AG08396 (cell line): ENCODE results near the gene HOXD1.

Source experiments
- DNase-seq: peaks from one replicate; pipeline ENCODE4 v3.0.0; 2012; ENCODE audit warnings: low spot score, mixed read lengths

The HOXD1 gene

DNA sequence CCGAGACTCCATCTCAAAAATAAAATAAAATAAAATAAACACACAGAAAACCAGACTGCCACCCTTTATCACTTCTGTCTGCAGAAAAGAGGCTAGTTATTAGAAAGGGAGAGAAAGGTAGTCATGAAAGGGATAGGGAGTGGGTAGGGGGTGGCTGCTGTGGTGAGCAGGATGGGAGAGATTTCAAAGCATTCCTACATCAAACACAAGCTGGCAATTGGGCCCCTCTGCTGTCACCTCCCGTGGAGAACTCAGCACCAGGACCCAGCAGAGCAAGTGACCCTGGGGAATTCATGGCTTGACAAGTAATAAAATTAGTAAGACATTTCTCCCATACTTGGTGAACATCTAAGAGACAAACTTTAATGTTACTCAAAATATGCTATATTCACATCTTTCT lies 3.7 kb upstream of the HOXD1 start:
- no peak for DNase-seq

DNA sequence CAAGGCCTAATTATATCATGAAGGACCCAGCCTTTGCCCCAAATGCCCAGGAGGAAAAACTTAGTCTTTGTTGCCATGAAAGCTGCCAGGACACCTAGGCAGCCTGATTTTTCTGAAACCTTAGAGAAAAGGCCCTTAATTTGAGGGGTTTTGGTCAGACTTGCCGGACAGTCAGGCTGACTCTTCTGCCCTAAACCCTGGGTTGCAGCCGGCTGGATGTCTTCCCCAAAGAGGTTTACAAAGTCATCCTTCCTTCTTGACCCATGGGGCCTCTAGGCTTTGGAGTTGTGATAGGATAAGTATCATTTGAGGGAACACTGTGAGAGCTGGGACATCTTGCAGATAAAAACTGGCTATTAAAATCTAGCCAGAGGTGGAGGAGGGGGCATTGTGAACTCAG lies 2.4 kb upstream of the HOXD1 start:
- no peak for DNase-seq

DNA sequence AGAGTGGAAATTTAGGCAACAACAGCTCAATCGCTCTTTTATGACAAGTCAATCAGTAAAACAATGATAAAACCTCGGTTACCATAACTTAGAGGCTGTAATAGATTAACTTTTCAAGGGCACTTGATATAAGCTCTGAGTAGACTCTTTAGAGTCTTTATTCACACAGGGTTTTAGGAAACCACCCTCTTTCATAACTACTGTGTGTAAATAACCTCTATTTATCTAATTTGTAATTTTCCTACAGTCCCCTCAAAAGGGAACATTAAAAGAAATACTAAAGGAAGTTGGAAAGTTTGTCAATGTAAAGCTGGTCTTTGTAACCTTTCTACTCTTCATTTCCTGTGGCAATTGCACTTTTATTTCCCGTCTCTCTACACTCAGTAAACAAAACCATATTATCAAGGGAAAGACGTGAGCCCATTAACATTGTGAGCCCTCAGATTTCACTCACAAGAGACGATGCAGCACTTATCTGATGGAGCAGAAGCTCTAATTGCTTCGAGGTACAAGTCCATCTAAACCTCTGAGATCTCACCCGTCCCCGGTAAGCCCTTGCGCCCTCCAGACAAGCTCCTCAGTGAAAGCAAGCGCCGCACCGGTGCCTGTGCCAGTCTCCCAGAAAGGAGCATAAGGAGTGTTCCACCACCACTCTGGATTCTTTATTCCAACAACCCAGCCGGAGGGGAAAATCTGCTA lies 1.1 kb upstream of the HOXD1 start:
- no peak for DNase-seq

DNA sequence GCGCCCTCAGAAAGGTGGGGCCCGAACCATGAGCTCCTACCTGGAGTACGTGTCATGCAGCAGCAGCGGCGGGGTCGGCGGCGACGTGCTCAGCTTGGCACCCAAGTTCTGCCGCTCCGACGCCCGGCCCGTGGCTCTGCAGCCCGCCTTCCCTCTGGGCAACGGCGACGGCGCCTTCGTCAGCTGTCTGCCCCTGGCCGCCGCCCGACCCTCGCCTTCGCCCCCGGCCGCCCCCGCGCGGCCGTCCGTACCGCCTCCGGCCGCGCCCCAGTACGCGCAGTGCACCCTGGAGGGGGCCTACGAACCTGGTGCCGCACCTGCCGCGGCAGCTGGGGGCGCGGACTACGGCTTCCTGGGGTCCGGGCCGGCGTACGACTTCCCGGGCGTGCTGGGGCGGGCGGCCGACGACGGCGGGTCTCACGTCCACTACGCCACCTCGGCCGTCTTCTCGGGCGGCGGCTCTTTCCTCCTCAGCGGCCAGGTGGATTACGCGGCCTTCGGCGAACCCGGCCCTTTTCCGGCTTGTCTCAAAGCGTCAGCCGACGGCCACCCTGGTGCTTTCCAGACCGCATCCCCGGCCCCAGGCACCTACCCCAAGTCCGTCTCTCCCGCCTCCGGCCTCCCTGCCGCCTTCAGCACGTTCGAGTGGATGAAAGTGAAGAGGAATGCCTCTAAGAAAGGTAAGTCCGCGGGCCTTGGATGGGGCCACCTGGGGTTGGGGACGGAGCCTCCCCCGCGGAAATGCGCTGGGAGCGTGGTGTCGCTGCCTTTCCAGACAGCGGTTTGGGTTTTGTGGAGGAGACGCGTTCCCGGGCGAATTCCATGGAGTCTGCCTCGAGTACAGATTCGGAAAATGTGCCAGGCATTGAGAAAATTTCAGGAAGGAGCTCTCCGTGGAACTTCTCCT lies 559 bp downstream of the HOXD1 start:
- DNase-seq: no peak

DNA sequence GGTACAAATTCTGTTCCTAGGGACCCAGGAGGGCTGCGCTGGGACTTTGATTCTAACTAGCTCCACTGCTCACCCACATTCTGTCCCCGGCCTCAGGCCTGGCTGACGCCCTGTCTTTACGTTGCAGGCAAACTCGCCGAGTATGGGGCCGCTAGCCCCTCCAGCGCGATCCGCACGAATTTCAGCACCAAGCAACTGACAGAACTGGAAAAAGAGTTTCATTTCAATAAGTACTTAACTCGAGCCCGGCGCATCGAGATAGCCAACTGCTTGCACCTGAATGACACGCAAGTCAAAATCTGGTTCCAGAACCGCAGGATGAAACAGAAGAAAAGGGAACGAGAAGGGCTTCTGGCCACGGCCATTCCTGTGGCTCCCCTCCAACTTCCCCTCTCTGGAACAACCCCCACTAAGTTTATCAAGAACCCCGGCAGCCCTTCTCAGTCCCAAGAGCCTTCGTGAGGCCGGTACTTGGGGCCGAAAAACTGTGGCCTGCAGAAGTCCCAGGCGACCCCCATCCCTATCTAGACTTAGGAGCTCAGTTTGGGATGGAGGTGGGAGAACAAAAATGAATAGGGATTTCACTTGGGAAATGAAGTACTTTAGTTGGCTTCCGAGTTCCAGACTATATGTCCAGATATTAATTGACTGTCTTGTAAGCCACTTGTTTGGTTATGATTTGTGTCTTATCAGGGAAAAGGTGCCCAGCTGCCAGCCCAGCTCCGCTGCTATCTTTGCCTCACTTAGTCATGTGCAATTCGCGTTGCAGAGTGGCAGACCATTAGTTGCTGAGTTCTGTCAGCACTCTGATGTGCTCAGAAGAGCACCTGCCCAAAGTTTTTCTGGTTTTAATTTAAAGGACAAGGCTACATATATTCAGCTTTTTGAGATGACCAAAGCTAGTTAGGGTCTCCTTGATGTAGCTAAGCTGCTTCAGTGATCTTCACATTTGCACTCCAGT lies 1.5 kb downstream of the HOXD1 start:
- no peak for DNase-seq

DNA sequence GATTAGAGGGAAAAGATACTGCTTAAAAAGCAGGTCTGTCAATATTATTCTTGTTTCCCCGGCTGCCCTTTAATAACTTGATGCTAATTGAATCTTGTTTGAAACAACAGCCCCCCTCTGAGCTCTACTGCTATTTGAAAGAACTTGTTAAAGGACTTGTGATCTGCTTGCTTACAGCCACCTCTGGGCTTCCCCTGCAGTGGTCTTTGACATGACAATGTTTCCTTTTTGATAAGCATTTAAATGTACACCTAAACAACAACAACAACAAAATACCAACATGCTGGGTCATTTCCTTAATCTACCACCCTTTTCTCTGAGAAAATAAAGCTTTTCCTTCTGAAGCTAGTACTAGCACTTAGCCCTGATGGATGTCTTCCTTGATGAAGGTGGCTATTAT lies 3.9 kb downstream of the HOXD1 start:
- DNase-seq: no peak

DNA sequence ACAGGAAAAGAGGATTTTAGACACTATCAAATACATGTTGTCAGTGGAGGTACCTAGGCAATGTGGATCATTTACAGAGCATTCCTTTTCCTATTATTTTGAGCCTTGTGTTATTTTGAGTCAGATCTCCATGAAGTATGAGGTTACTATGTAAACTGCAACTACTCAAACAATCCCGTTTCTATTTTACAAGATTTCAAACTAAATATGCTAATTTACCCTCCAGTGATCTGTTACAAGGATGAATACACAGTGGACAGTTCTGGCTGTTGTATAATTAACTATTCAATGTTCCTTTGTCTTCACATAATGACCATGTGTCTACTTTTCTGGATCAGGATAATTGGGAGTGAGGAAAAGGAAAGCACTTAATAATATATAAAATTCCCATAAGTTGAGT lies 4.6 kb downstream of the HOXD1 start:
- no peak for DNase-seq

DNA sequence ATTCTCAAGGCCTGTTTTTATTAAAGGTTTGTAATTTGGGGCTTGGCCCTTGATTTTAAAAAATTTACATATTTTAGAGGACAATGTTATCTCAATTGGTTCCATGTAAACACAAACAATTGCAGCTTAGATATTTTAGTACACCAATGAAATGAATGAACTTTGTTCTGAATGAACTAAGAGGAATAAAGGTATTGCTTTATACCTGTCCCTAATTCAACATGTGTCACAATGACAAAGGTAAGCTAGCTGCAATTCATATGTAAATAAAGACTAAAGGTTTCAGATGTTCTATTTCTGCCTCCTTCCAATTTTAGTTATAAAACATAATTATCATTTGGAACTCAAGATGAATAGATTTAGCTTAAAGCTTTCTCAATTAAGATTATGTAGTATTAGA lies 11.4 kb downstream of the HOXD1 start:
- no peak for DNase-seq

DNA sequence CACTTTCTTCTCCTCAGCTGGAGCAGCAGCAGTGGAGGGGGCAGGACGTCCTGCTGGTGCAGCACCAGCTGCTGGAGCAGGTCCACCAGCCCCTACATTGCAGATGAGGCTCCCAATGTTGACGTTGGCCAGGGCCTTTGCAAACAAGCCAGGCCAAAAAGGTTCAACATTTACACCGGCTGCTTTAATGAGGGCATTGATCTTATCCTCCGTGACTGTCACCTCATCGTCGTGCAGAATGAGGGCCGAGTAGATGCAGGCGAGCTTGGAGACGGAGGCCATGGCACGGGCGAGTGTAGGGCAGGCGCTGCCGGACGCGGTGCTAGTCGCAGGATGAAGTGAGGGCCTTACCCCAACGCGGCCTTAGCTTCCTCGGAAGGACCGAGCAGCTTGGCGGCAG lies 12.5 kb downstream of the HOXD1 start:
- DNase-seq: no peak

DNA sequence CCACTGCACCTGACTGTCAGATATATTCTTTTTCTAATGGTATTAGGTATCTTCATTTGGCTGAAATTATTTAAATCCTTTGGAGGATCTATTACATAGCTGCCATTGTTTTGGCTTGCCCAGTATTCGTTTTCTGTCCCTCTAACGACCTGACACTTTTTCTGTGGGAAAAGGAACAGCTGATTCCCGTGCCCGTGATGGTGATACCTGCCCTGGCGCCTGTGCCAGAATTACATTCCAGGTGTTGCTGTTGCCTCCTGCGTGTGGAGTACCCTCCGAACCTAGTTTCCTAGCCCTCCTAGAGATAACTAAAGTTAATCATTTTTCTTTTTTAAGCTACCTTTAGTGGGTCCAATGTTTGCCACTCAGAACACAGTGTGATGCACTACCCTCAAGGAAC lies 14.0 kb downstream of the HOXD1 start:
- DNase-seq: no peak

DNA sequence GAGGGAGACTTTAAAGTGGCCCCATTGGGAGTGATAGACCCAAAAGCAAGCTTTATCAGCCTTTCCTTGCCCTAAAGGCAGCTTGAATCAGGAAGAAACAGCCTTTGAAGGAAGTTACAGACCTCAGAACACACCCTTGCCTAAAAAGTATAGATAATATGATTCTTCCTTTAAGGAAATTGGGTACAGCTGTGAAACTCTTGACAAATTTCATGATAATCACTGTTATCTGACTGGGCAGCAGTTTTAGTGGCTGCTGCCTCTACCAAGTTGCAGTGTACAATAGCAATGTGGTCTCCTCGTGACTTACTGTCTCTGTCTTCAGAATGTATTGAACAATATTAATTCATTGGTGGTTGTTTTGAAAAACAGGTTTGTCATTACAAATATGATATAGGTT lies 16.7 kb downstream of the HOXD1 start:
- DNase-seq: no peak

DNA sequence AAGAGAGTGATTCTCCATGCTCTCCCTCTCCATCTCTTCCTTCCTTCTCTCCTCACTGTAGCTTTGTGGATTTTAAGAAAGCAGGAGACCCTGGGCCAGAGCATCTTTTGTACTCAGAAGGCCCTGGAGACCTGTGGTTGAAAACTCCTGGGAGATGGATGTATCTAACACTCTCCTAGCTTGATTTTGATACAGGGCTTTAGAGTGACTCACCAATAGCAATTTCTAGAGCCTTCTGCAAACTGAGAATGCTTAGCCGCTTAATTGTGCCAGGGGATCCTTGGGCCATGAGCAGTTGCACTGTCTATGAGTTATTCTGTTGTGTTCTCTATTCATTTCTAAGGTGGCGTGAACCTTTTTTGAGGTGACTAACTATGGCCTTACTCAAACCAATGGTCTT lies 17.7 kb downstream of the HOXD1 start:
- no peak for DNase-seq

DNA sequence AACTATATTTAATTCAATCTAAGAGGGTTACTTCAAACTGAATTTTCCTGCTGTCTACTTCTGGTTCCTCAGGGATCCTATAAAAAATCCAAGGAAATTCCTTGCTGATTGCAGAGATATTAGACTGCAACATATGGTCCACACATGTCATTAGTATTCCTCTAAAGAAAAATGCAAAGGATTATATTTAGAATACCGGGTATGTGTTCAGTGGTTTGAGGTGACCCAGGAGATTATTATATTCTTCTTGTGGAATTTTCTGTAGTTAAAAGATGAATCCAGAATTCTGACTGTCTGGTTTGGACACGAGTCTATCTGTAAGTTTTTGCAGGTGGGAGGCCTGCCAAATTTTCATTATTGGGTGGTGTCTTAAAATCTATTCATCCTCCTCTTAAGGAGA lies 18.2 kb downstream of the HOXD1 start:
- DNase-seq: no peak

DNA sequence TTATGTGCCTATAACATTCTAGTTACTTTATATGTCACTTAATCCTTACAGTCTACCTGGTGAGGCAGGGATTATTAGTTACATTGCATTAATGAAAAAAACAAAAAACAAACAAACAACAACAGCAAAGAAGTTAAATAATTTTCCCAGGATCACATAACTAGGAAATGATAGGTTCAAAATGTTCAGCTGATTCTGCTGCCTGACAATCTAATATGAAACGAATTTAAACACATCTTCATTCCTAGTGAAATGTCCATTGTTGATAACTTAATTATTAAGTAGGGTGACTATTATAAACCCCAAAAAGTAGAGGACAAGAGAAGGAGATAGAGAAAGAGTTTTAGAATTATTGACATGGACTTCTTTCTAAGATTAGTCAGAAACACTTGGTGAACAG lies 22.6 kb downstream of the HOXD1 start:
- no peak for DNase-seq

DNA sequence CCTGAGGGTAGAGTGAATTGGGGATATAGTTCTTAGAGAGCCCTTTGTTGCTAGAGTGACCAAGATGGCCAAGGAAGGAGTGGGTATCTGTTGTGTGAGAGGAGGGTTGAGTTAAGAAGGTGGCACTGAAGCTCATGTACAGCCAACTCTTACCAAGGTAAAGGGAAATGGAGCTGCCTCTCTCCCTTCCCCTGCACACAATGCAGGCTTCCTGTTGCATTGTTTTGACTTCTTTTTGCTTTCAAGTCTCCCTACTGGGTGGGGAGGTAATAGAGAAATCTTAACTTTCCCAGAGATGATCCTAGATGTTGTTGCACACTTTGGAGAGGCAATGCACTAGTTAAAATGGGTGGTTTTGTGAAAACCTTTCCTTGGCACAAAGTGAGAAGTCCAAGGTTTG lies 23.8 kb downstream of the HOXD1 start:
- no peak for DNase-seq

DNA sequence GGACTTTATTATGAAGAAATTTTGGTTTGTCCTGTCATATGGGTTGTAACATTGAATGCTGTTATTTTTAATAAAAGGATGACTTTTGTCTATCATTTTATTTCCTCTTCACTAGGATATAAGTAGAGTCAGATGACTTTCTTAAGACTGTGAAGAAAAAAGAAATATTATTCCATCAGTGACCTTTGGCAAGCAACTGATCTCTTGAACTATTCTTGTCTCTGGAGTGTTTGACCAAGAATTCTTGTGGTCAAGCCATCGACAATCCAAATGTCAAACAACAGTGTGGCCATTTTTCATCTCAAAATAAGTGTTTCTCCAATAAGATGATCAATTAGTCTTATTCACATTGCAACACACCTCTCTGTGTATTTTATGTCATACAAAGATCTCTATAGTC lies 24.9 kb downstream of the HOXD1 start:
- no peak for DNase-seq

DNA sequence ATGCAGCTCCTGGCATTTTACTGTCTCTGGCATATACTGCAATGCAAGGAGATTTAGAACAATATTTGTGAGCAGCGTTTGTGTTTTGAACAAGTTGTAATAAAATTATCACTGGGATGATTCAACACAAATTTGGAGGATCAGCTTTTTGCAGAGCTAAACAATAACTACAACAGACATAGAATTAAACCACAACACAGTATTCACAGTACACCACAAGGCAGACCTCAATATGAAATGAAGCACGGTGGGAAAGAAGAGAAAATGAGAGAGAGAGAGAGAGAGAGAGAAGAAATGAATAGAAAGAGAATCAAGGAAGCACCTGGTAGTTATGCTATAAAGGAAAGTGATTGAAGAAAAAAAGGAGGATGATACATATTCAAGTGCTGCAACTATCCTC lies 39.4 kb downstream of the HOXD1 start:
- DNase-seq: no peak

DNA sequence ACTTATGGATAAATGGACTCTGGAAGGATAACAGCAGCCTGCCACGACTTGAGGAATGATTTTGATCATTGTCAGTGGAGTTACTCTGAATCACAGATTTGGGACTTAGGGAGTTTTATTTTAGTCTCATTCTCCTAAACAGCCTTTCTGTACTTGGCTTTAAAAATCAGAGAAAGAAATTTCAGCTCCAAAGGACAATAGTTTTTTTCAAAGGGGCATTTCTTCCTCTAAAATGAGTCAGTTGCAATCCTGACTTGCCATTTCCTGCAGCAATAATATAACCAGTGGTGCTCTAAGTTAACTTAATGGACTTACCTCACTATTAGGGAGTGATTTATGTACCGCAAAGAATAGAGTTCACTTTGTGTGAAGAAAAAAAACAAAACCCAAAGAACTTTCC lies 45.7 kb downstream of the HOXD1 start:
- DNase-seq: no peak

DNA sequence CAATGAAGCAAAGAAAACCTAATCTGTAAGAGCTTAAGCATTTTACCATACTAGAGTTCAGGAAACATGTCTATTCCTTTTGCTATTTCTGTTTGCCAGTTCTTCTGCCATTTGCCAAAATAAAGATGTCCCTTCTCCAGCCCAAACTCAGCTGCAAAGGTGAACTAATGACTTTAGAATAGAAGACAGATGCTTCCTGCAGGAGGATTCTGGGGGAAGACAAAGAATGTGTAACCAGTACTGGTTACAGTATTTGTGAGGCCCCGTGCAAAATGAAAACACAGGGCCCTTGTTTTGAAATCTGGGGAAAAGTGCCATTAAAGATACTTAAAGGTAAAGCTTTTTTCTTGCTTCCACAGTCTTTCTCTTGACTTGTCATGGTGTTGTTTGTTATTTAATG lies 46.5 kb downstream of the HOXD1 start:
- no peak for DNase-seq

DNA sequence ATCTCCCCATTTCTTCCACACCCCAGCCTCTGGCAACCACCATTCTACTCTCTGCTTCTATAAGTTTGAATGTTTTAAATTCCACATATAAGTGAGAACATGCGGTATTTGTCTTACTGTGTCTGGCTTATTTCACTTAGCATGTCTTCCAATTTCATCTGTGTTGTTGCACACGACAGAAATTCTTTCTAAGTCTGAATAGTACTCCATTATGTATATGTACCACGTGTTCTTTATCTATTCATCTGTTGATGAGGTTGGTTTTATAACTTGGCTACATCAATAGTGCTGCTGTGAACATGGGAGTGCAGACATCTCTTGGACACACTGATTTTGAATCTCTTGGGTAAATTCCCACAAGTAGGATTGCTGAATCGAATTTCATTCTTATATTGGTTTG lies 49.0 kb downstream of the HOXD1 start:
- no peak for DNase-seq

DNA sequence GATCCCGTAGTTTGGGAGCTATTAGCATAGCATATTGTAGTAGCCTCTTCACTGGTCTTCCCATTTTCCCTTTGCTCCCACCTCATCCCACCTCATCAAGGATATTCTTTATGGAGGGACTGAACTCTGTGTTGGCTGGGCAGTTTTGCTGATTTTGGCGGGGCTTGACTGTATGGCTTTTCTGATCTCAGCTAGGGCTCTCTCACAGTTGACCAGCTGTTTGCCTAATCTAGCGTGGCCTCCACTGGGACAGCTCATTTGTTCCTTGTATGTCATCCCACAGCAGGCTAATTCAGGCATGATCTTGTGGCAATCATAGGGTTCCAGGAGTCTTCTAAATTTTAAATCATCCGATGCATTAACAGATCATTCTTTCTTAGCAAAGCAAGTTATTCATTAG lies 50.6 kb downstream of the HOXD1 start:
- DNase-seq: no peak

DNA sequence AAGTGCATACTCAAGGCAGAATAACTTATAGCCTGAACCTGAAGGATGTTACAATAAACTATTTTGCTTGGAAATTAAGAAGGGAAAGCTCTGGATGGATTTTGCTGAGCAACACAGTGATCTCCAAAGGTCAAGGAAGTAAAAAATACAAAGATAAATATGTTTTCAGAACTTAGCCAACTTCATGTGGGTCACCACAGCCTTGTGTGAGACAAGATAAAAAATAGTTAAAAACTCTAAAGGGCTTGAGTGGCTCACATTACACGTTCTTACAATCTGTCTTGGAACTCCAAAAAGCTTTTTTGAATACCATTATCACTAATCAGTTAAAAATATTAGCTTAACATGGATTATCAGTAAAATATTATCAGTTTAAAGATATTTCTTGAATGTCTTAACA lies 51.8 kb downstream of the HOXD1 start:
- DNase-seq: no peak
